ENCODE measurements around the gene SLC4A3.

Gene SLC4A3, protein sequence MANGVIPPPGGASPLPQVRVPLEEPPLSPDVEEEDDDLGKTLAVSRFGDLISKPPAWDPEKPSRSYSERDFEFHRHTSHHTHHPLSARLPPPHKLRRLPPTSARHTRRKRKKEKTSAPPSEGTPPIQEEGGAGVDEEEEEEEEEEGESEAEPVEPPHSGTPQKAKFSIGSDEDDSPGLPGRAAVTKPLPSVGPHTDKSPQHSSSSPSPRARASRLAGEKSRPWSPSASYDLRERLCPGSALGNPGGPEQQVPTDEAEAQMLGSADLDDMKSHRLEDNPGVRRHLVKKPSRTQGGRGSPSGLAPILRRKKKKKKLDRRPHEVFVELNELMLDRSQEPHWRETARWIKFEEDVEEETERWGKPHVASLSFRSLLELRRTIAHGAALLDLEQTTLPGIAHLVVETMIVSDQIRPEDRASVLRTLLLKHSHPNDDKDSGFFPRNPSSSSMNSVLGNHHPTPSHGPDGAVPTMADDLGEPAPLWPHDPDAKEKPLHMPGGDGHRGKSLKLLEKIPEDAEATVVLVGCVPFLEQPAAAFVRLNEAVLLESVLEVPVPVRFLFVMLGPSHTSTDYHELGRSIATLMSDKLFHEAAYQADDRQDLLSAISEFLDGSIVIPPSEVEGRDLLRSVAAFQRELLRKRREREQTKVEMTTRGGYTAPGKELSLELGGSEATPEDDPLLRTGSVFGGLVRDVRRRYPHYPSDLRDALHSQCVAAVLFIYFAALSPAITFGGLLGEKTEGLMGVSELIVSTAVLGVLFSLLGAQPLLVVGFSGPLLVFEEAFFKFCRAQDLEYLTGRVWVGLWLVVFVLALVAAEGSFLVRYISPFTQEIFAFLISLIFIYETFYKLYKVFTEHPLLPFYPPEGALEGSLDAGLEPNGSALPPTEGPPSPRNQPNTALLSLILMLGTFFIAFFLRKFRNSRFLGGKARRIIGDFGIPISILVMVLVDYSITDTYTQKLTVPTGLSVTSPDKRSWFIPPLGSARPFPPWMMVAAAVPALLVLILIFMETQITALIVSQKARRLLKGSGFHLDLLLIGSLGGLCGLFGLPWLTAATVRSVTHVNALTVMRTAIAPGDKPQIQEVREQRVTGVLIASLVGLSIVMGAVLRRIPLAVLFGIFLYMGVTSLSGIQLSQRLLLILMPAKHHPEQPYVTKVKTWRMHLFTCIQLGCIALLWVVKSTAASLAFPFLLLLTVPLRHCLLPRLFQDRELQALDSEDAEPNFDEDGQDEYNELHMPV

DNA sequence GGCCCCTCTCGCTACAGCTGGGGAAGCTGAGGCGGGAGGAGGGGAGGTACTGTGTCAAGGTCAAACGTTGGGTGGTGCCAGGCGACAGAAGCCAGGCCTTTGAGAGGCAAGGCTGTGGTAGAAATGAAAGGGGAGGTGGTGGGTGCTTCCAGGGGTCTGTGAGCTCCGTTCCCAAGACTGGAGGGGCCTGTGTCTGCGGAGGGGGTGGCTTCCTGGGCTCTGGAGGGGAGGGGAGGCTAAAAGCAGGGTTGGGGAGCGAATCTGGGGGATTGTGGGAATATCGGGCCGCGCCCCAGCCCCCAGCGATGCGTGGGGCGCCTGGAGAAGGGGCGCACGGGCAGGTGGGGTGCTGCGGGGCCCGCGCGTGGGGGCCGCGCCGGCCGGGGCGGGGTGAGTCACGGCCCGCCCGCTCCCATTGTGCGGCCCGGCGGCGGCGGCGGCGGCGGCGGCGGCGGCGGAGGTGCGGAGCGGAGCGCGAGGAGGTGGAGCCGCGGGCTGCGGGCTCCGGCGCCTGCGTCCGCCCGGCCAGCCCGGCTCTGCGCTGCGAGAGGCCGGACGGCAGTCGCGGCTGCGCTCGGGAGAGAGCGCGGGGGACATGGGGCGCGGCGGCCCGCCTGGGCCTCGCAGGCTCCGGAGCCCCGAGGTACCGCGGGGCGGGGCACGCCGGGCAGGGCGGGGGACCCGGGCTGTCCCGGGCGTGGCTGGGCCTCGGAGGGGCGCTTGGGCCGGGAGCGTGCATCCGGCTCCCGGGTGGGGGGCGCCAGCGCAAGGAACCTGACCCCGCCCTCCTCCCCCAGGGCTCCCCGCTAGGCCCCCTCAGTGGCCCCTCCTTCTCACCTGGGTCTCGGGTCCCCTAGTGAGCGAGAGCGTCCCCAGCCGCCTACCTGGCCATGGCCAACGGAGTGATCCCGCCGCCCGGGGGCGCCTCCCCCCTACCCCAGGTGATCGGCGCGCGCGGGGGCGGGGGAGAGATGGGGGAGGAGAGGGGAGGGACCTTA lies at the start of gene SLC4A3:
Gene SLC4A3, plus strand, starts transcription at position 528 of the 998 bp plus-strand sequence. Its CDS starts 363 bp downstream, at position 891.
- TF ChIP-seq ZNF274 (IDR thresholded peaks at IDR 0.05; ENCODE audit: low read depth, low read length): no peak
- no peak within 1 kb of the TSS for H3K4me3 ChIP-seq (ENCODE audit: low read length)

DNA sequence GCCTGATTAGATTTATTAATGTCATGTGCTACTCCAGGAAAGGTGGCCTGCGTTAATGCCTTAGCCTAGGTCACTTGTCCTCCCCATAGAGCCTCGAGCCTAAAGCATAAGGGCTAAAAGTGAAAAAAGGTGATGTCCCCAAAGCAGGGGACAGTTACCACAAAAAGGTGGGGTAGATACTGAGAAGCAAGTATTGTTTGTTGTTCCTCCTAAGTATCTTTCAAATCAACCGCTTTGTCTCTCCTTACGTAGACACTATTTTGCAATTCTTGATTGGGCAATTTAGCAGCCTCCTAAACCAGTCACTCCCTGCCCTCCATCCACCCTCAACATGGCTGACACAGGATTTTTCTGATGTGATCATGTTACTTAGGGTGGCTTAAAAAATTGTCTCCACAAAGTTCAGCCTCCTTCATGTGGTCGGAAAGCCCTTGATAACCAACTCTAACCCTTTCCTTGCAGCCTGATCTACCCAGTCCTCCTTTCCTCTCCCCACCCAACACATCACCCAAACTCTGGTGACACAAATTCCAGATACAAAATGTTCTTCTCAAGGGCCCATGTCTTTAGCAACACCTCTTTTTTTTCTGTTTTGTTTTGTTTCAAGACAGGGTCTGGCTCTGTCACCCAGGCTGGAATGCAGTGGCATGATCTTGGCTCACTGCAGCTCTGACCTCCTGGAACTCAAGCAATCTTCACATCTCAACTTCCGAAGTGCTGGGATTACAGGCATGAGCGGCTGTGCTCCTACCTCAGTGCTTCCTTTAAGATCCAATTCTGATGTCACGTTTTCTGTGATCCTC lies 48.4 kb upstream of the SLC4A3 start:
- no peak for TF ChIP-seq ZNF274 (IDR thresholded peaks at IDR 0.05; ENCODE audit: low read depth, low read length)
- no peak overlapping the region for H3K4me3 ChIP-seq (ENCODE audit: low read length)

DNA sequence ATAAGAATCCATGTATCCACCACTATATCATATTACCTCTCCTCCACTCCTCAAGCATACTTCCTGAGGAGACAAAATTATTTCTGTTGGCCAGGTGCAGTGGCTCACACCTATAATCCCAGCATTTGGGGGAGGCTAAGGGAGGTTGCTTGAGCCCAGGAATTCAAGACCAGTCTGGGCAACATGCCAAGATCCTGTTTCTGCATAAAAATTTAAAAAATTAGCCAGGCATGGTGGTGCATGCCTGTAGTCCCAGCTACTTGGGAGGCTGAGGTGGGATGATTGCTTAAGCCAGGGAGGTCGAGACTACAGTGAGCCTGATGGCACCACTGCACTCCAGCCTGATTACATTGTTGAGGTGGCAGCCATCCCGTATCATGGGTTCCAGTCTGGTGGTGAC lies 46.1 kb upstream of the SLC4A3 start:
- H3K4me3 ChIP-seq (ENCODE audit: low read length): no peak overlapping the region
- TF ChIP-seq ZNF274 (IDR thresholded peaks at IDR 0.05; ENCODE audit: low read depth, low read length): no peak

DNA sequence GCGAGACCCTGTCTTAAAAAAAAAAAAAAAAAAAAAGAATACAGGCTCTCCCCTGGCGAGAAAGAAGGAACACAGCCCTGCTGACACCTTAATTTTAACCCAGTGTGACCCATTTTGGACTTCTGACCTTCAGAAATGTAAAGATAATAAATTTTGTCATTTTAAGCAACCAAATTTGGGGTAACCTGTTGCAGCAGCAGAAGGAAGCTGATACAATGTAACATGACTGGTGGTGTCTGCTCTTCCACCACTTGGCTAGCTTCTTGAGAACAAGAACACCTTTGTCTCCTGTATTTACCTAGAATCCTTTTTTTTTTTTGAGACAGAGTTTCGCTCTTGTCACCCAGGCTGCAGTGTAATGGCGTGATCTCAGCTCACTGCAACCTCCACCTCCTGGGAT lies 36.3 kb upstream of the SLC4A3 start:
- TF ChIP-seq ZNF274 (IDR thresholded peaks at IDR 0.05; ENCODE audit: low read depth, low read length): no peak
- H3K4me3 ChIP-seq (ENCODE audit: low read length): no peak overlapping the region

DNA sequence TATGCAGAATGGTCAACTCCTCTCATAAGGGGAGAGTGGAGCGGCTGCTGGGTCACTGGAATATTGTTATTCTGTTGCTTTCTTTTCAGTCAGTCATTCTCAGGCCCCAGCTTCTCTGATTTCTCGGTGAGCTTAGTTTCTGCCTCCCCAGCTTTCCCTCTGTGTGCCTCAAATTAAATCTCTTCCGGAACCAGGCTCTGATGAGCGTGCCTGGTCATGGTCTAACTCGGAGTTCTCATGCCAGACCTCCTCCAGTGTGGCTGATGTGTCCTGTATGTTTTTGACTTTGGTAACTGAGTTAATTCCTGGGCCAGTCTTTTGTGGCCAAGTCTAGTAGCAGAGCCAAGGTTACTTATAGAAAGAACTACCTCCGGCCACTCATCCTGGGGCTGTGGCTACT lies 34.7 kb upstream of the SLC4A3 start:
- no peak for TF ChIP-seq ZNF274 (IDR thresholded peaks at IDR 0.05; ENCODE audit: low read depth, low read length)
- no peak overlapping the region for H3K4me3 ChIP-seq (ENCODE audit: low read length)

DNA sequence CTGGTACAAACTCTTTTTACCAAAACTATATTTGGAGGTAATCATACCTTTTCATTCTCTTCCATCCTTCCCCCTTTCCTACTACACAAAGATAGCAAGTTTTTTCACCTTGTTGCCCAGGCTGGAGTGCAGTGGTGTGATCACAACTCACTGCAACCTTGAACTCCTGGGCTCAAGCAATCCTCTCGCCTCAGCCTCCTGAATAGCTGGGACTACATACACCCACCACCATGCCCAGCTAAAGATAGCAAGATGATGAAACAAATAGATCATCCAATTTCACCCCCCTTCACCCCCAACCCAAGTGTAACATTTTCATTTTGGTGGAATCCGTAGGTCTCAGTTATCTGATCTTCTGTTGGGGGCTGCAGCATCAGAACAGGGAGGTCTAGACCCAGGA lies 34.3 kb upstream of the SLC4A3 start:
- no peak for TF ChIP-seq ZNF274 (IDR thresholded peaks at IDR 0.05; ENCODE audit: low read depth, low read length)
- H3K4me3 ChIP-seq (ENCODE audit: low read length): no peak overlapping the region

DNA sequence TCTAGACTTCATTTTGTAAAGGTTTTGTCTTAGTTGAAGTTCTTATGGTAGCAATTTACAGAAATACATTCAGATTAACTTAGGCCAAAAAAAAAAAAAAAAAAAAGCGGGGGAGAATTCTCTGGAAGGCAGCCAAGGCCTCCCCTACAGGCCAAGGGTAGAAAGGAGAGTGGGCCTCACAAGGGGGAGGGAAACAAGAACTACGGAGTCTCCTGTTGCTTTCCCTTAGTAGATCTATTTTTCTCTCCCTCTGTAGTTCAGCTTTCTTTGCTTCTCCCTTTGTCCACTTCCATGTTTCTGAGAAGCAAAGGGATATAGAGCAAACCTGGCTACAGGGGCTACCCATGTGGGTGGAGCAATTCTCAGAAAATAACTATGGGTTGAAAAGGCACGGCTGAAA lies 32.2 kb upstream of the SLC4A3 start:
- H3K4me3 ChIP-seq (ENCODE audit: low read length): no peak overlapping the region
- TF ChIP-seq ZNF274 (IDR thresholded peaks at IDR 0.05; ENCODE audit: low read depth, low read length): no peak

DNA sequence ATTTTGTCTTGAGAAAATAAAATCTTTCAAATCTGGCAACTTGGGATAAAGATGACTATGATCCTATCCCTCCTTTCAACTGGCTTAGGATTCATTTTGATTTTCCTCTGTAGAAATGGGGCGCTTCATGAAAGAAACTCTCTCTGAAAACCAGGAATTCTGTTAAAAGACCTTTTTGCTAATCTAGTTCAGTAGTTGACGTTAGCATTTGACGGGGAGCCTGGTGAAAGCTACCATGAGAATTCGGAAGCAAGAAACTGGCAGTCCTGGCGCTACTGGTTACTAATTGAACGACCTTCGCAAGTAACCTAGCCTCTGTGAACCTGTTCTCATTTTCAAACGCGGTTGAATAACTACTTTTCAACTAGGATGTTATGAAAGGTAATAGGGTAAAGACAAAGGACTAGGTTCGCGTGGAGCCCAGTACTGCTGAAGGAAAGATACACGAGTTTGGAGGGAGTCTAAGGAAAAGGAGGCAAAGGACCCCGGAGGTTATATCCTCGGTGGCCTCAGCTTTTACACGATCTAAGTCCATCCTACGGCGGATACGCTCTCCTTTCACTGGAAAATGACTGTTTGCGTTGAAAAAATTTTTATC lies 30.4 kb upstream of the SLC4A3 start:
- peak overlapping the region; percentile 83 for H3K4me3 ChIP-seq (ENCODE audit: low read length)
- TF ChIP-seq ZNF274 (IDR thresholded peaks at IDR 0.05; ENCODE audit: low read depth, low read length): no peak

DNA sequence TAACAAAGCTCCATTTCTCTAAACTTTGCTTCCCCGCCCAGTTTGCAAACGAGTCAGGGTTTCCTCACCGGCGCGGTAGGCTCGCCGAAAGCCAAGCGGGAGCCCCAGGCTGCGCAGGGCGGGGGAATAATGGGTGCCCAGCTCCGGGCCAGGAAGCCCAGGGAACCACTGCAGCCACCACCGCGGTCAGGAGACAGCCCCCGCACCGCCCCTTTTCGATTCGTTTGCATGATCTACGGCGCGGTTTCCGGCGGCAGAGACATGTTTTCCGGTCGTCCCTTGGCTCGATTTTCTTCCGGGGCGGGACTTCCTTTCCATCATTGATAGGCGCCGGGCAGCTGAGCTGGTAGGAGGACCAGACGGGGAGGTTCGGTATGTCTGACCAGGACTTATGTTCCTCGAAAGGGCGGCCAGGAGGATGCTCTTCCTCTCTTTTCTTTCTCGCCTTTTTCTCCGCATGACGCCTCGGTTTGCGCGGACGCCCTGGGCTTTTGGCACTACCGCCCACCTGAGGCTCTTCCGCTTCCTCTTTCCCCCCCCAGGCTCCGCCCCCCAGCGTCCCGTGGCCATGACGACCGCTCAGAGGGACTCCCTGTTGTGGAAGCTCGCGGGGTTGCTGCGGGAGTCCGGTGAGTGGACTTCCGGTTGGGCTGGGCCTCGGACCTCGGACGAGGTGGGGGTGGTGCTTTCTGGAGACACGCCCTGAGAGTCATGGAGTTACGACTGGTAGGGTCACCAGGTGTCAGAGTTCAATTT lies 29.7 kb upstream of the SLC4A3 start, which contains the start of gene STK11IP:
Gene STK11IP, plus strand, starts transcription at position 306 of the 756 bp plus-strand sequence. Its CDS starts 263 bp downstream, at position 569.
- H3K4me3 ChIP-seq (ENCODE audit: low read length): peak within 1 kb of the TSS; percentile 83
- no peak for TF ChIP-seq ZNF274 (IDR thresholded peaks at IDR 0.05; ENCODE audit: low read depth, low read length)

DNA sequence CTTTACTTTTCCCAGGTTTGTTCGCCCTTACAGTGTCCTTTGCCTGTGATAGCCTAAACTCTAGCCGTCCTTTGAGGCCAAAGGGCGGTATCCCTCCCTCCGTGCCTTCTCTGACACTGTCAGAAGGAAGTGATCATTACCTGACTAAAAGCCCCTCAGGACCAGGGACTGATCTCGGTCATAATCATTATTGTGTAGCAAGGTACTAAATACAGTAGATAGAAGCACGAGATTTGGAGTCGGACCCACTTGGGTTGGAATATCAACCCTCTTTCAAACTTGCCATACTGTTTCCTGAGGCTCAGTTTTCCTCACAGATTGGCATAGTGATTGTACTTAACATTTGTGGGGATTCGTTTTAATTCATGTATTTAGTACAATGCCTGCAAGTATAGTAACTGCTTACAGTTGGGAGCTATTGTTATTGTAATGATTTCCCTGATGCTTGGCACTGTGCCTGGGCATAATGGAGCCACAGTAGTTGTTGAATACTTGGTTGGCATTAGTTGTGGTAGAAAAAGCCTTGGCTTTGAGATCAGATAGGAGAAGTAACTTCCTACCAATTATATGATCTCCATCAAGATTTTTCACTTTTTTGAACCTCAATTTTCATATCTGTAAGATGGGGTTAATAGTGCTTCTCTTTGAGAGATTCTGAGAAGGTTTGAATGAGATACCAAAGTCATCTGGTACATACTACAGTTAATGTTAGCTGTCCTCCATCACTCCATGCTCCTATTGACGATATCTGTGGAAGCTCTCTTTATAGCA lies 28.9 kb upstream of the SLC4A3 start:
- no peak for TF ChIP-seq ZNF274 (IDR thresholded peaks at IDR 0.05; ENCODE audit: low read depth, low read length)
- H3K4me3 ChIP-seq (ENCODE audit: low read length): peak overlapping the region; percentile 83
